Measurements from ENCODE around the gene OXT.

The OXT gene

GRCh38 chr20:3085571-3086072, 14.2 kb downstream of the OXT start:
- no peak for DNase-seq (ENCODE audit: low read depth)

GRCh38 chr20:3088031-3088430, 16.6 kb downstream of the OXT start:
- DNase-seq (ENCODE audit: low read depth): no peak

- no peak for DNase-seq (ENCODE audit: low read depth)
Observed at GRCh38 chr20:3090565-3090964, 19.1 kb downstream of the OXT start.

- no peak for DNase-seq (ENCODE audit: low read depth)
Observed at GRCh38 chr20:3092611-3093379, 21.4 kb downstream of the OXT start.

GRCh38 chr20:3093861-3094361, 22.5 kb downstream of the OXT start:
- DNase-seq (ENCODE audit: low read depth): no peak

DNA sequence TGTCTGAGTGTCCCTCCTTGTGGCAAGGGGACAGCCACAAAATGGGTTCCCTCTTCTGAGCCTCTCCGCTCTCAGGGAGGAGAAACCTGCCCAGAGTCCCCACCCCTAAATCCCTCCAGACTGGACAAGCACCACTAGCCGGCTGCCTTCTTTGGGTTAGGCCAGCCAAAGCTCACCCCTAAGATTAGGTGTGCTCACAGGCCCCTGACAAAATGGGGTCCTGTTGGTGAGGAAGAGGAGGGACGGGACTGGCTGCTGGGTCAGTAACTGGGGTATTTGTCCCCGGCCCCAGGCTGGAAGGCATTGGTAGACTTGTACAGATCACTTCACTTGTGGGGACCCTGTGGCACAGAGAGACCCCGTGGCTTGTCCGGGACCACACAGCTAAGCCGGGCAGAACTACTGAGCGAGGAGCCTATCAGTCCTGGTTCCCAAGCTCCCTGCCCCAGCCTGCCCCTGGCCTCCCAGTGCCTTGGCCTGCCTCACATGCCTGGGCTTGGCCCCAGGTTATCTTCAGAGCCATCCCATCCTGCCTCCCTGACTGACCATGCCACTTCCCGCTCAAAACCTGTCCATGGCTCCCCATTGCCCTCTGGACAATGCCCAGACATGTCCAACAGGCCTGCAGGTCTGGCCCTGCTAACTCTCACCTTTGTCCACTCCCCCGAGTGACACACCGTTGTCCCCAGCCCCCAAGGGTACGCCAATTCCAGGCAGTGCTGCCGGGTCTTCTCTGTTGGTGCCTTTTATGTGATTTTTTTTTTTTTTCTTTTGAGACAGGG, 23.6 kb downstream of the OXT start:
- no peak for DNase-seq (ENCODE audit: low read depth)

- DNase-seq (ENCODE audit: low read depth): no peak
Observed at GRCh38 chr20:3100480-3100879, 29.1 kb downstream of the OXT start.

DNA sequence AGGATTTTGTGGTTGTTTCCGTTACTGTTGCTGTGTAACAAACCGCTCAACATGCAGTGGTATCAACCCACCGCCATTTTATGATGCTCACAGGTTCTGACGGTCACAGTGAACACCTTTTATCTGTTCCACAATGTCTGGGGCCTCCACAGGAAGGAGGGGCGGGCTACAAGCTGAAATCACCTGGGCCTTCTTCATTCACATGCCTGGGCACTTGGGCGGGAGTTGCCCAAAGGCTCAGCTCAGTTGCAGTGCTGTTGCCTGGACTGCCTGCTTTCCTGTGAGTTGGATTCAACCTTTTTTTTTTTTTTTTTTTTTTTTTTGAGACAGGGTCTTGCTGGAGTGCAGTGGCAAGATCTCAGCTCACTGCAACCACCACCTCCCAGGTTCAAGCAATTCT, 29.8 kb downstream of the OXT start:
- no peak for DNase-seq (ENCODE audit: low read depth)

- DNase-seq (ENCODE audit: low read depth): no peak
Observed at GRCh38 chr20:3101737-3102574, 30.5 kb downstream of the OXT start.

- DNase-seq (ENCODE audit: low read depth): no peak
Observed at GRCh38 chr20:3102575-3103368, 31.4 kb downstream of the OXT start.

DNA sequence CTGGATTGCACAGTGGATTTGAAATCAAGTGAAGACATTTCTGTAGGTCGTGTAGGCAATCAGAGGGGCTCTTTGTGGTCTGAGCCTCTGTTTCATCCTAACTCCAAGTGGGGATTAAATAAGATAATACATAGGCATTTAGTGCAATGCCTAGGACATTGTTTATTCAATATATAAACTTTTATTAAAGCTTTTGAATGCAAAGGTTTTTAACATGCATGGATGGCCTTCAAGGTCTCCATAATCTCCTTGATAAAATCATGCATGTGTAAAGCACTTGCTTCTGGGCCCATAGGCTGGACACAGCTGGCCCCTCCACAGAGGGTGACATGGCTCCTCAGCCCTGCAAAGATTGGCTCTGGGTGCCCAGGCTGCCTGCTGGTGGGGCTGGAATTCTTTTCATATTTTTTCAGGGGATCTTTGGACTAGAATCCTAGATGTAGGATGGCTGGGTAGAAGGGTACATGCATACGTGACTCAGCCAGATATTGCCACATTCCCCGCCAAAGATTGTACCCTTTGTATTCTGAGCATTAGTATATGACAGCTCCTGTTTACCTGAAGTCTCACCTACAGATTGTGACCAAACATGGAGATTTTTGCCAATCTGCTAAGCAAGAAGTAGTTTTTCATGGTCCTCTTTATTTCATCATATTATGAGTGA, 32.1 kb downstream of the OXT start:
- no peak for DNase-seq (ENCODE audit: low read depth)

DNA sequence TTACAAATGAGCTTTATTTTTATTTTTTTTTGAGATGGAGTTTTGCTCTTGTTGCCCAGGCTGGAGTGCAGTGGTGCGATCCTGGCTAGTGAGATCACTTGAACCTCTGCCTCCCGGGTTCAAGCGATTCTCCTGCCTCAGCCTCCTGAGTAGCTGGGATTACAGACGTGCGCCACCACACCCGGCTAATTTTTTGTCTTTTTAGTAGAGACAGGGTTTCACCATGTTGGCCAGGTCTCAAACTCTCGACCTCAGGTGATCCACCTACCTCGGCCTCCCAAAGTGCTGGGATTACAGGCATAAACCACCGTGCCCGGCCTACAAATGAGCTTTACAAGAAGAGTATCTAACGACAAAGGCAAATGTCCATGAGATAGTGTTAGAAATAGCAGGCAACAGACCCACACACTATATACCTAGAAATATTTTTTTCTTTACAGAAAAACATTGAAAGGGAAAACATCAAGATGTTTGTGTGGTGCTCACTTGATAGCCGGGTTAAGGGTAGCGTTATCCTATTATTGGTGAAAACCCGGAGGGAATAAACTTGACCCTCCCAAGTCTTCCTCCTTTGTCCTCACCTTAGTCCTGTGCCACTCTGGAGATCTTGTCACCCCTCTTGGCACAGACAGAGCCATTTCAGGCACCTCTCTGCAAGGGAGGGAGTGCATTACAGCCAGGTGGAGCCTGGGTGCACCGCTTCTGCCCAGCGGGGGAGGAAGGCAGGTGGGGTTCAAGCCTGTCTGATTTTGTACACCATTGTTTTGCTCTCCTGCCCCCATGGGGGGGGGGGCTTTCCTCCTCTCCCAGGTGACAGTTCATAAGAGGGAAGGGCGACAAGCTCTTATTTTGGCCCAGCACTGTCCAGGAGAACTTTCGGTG, 34.1 kb downstream of the OXT start:
- DNase-seq (ENCODE audit: low read depth): no peak

DNA sequence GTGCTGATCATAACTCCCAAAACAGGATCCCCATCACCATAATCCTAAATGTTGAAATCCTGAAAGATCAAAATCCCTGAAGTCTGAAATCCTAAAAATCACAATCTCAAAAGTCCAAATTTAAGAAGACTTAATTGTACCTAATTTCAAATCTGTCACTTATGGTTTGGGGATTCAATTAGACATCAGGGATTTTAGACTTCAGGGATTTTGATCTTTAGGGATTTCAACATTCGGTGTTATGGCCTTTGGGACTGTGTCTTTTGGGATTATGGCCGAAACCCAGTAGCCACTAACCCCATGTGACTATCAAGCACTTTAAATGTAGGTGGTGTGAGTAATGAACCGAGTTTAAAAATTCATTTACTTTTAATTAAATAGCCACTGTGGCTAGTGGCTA, 34.8 kb downstream of the OXT start:
- no peak for DNase-seq (ENCODE audit: low read depth)

GRCh38 chr20:3106658-3107463, 35.4 kb downstream of the OXT start:
- DNase-seq (ENCODE audit: low read depth): no peak

GRCh38 chr20:3107464-3108025, 36.1 kb downstream of the OXT start:
- no peak for DNase-seq (ENCODE audit: low read depth)

DNA sequence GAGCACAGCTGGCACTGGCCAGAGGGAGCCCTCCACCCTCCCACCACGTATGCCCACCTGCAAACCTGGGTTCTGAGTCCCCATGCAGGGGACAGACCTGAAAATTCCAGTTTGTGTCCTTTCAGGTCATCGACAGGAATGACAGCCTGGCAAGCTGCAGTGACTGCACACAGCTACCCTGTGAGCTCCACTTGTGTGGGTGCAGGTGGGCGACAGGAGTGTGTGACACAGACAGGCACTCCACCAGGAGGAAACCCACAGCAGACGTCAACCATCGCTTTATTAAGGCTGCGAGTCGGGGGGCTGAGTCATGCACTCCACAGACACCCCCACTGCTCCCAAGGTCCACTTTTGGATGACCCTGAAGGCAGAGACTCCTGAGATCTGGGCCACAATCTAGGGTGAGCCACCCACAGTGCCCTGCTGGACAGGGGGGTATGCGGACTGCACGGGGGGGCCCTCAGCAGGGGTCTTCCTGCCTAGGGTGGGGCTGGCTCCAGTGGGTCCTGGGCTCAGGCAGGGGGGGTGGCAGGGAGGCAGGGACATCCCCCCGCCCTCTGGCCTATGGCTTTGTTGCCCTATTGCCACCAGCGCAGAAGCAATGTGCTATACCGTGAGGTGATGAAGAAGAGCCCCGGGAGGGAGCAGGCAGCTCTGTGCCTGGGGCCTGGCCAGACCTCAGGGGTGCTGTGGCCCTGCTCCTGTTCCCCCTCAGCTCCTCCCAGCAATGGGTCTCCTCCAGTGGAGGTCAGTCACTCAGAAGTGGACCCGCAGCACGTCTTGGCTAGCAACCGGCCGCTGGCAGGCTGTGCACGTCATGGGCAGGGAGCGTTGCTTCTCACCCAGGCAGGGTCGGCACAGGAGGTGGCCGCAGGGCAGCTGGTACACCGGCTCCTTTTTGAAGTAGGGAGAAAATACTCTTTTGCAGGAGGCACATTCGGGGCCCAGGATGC, 38.2 kb downstream of the OXT start:
- DNase-seq (ENCODE audit: low read depth): no peak

- DNase-seq (ENCODE audit: low read depth): no peak
Observed at GRCh38 chr20:3111507-3111906, 40.1 kb downstream of the OXT start.

Measured in HS-5 (cell line).